GM19395 (cell line): ENCODE results near the gene RAMP1.
"Not testable (repeated sequence)": the region's sequence is repeated elsewhere in the genome, so short reads cannot be mapped to it uniquely, and the experiment has no call there.

Experiments used
- ATAC-seq: cut with Tn5 transposase; IDR thresholded peaks from one replicate; pipeline ENCODE4 v1.9.1; 2021; ENCODE audit warnings: mild to moderate bottlenecking, moderate library complexity; ENCODE audit not compliant: unreplicated experiment

RAMP1 gene

GRCh38 chr2:237940828-237941227 lies 81.4 kb downstream of the RAMP1 start:
- no peak for ATAC-seq

GRCh38 chr2:237941239-237941638 lies 81.8 kb downstream of the RAMP1 start:
- no peak for ATAC-seq

GRCh38 chr2:237942513-237942899 lies 83.1 kb downstream of the RAMP1 start:
- ATAC-seq: no peak

GRCh38 chr2:237943395-237944094 lies 84.1 kb downstream of the RAMP1 start:
- ATAC-seq: no peak

GRCh38 chr2:237944302-237944701 lies 84.9 kb downstream of the RAMP1 start:
- ATAC-seq: no peak

- ATAC-seq: no peak
Measured at GRCh38 chr2:237946423-237946822, 87.0 kb downstream of the RAMP1 start.

GRCh38 chr2:237951354-237951753 lies 91.9 kb downstream of the RAMP1 start:
- ATAC-seq: not testable (repeated sequence)

GRCh38 chr2:237951878-237952277 lies 92.5 kb downstream of the RAMP1 start:
- no peak for ATAC-seq

- no peak for ATAC-seq
Measured at GRCh38 chr2:237952851-237953250, 93.4 kb downstream of the RAMP1 start.

- no peak for ATAC-seq
Measured at GRCh38 chr2:237955640-237956401, 96.4 kb downstream of the RAMP1 start.

GRCh38 chr2:237956402-237956736 lies 96.9 kb downstream of the RAMP1 start:
- no peak for ATAC-seq

GRCh38 chr2:237961637-237962036 lies 102.2 kb downstream of the RAMP1 start:
- no peak for ATAC-seq
